ENCODE results near the gene MAGED2. TPM values are rescaled to one million over a fixed set of nuclear protein-coding genes. Genes with fewer than 3 reads are reported as not detected.
A peak's percentile ranks its signal among the peaks of the same experiment; 100 is the strongest.

MAGED2 gene
- total and polyA plus RNA-seq, 3 experiments from 2014 or later = 43.0 to 124 (median 45.6) TPM

DNA sequence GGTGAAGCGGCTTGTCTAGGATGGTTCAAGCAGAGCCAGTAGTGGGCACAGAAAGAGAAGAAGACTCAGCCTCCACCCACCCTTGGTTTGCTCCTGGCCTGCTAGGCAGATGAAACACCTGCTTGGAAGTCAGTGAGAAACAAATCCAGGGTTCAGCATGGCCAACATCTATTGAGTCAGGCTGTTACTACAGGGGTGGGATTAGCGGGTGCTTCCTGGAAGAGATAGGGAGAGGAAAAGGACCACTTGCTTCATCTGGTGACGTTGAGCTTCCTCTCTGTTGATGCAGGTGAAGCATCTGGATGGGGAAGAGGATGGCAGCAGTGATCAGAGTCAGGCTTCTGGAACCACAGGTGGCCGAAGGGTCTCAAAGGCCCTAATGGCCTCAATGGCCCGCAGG lies 3.0 kb downstream of the MAGED2 start:
- H3K36me3 Mint-ChIP-seq = peaks cover 0 to 67% (median 9%) of the 10 kb centered on the region in 3 donors
- no peaks in the 10 kb centered on the region for H3K9me3 ChIP-seq (ENCODE audit: low read length)
- H3K4me3 ChIP-seq (ENCODE audit: low read length) = no peak overlapping the region
- no peak overlapping the region for H3K27ac ChIP-seq (ENCODE audit: low read depth, low read length)
- peaks cover 7% of the 10 kb centered on the region for H3K4me1 ChIP-seq (ENCODE audit: insufficient read depth, low read length)
- H3K4me3 Mint-ChIP-seq = no peak overlapping the region
- no peaks in the 10 kb centered on the region for H3K27me3 ChIP-seq (ENCODE audit: insufficient read depth, low read length, poor library complexity, severe bottlenecking)
- H3K27me3 Mint-ChIP-seq = peaks cover 0 to 8% of the 10 kb centered on the region in 2 donors
- peaks cover 9 to 24% (median 12%) of the 10 kb centered on the region in 3 donors for H3K4me1 Mint-ChIP-seq
- peaks cover 33% of the 10 kb centered on the region for H3K36me3 ChIP-seq (ENCODE audit: insufficient read depth, low read length)
- no peaks in the 10 kb centered on the region for H3K9me3 Mint-ChIP-seq
- H3K27ac Mint-ChIP-seq = peak overlapping the region in 1 of 8 donors; percentile 48
- CTCF ChIA-PET = no interaction called here
- POLR2A ChIA-PET = no interaction called here
- no peak for DNase-seq

- Mint-ChIP-seq H3K4me1 (peaks cover 9 to 24% (median 12%) of the 10 kb centered on the region in 3 donors), H3K36me3 (peaks cover 0 to 76% (median 15%) of the 10 kb centered on the region in 3 donors), H3K27me3 (peaks cover 0 to 8% of the 10 kb centered on the region in 2 donors), H3K27ac (peak overlapping the region in 2 of 8 donors; percentile 30 to 73), H3K4me3 (peak overlapping the region in 2 of 7 donors; percentile 58 to 80), H3K9me3 (no peaks in the 10 kb centered on the region)
- Histone ChIP-seq H3K4me1 (ENCODE audit: insufficient read depth, low read length) (peaks cover 7% of the 10 kb centered on the region), H3K36me3 (ENCODE audit: insufficient read depth, low read length) (peaks cover 33% of the 10 kb centered on the region), H3K27me3 (ENCODE audit: insufficient read depth, low read length, poor library complexity, severe bottlenecking) (no peaks in the 10 kb centered on the region), H3K9me3 (ENCODE audit: low read length) (no peaks in the 10 kb centered on the region), H3K4me3 (ENCODE audit: low read length) (no peak overlapping the region), H3K27ac (ENCODE audit: low read depth, low read length) (no peak overlapping the region)
- DNase-seq = no peak
- ChIA-PET POLR2A (no interaction called here), CTCF (no interaction called here)
Observed at GRCh38 chrX:54811301-54811885, 3.8 kb downstream of the MAGED2 start.

- H3K4me1 Mint-ChIP-seq = peaks cover 9 to 20% (median 12%) of the 10 kb centered on the region in 3 donors
- Histone ChIP-seq H3K9me3 (ENCODE audit: low read length) (no peaks in the 10 kb centered on the region), H3K27ac (ENCODE audit: low read depth, low read length) (no peak overlapping the region), H3K4me1 (ENCODE audit: insufficient read depth, low read length) (peaks cover 7% of the 10 kb centered on the region), H3K27me3 (ENCODE audit: insufficient read depth, low read length, poor library complexity, severe bottlenecking) (no peaks in the 10 kb centered on the region), H3K4me3 (ENCODE audit: low read length) (no peak overlapping the region), H3K36me3 (ENCODE audit: insufficient read depth, low read length) (peaks cover 33% of the 10 kb centered on the region)
- H3K27me3 Mint-ChIP-seq = peaks cover 0 to 14% of the 10 kb centered on the region in 2 donors
- peaks cover 0 to 80% (median 15%) of the 10 kb centered on the region in 3 donors for H3K36me3 Mint-ChIP-seq
- H3K4me3 Mint-ChIP-seq = no peak overlapping the region
- ChIA-PET CTCF (no interaction called here), POLR2A (no interaction called here)
- peak overlapping the region in 1 of 8 donors; percentile 11 for H3K27ac Mint-ChIP-seq
- no peak for DNase-seq
- H3K9me3 Mint-ChIP-seq = no peaks in the 10 kb centered on the region
Observed at GRCh38 chrX:54812306-54812705, 4.8 kb downstream of the MAGED2 start.

DNA sequence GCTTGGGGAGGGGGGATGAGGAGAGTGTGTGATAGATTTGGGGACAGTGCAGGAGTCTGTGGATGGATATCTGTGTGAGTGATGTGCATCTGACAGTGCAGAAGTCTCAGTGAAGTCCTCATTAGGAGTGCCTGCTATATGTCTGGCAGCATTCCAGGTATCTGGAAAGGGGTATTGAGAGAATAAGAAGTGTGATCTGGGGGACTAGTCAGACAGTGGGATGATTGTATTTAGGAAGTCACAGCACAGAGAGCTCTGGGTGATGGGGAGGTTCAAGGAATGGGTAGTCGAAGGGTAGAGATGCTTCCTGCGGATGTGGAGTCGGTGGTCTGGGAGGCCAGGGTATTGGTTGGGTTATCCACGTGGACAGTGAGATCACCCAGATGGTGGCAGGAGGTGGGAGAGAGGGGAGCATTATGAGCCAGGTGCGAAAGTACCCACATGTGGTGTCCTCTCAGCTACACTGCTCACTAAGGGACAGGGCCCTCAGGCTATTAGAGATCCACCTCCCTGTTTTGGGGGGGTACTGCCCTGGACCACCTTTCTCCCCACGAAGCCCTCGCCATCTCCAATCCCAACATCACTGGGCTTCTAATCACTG lies 9.8 kb downstream of the MAGED2 start:
- H3K4me3 ChIP-seq (ENCODE audit: low read length) = no peak overlapping the region
- no peak overlapping the region for H3K27ac ChIP-seq (ENCODE audit: low read depth, low read length)
- Mint-ChIP-seq H3K9me3 (no peaks in the 10 kb centered on the region), H3K27me3 (peaks cover 0 to 9% of the 10 kb centered on the region in 2 donors), H3K36me3 (peaks cover 0 to 44% (median 12%) of the 10 kb centered on the region in 3 donors), H3K27ac (peak overlapping the region in 1 of 8 donors; percentile 24), H3K4me3 (no peak overlapping the region), H3K4me1 (peaks cover 5 to 8% (median 7%) of the 10 kb centered on the region in 3 donors)
- H3K27me3 ChIP-seq (ENCODE audit: insufficient read depth, low read length, poor library complexity, severe bottlenecking) = no peaks in the 10 kb centered on the region
- H3K9me3 ChIP-seq (ENCODE audit: low read length) = no peaks in the 10 kb centered on the region
- CTCF ChIA-PET = no interaction called here
- DNase-seq = no peak
- POLR2A ChIA-PET = no interaction called here
- H3K36me3 ChIP-seq (ENCODE audit: insufficient read depth, low read length) = peaks cover 15% of the 10 kb centered on the region
- no peaks in the 10 kb centered on the region for H3K4me1 ChIP-seq (ENCODE audit: insufficient read depth, low read length)

- peaks cover 7% of the 10 kb centered on the region for H3K36me3 ChIP-seq (ENCODE audit: insufficient read depth, low read length)
- CTCF ChIA-PET = no interaction called here
- peak overlapping the region in 1 of 8 donors; percentile 61 for H3K27ac Mint-ChIP-seq
- no peaks in the 10 kb centered on the region for H3K9me3 Mint-ChIP-seq
- H3K4me1 Mint-ChIP-seq = peaks cover 5 to 8% (median 7%) of the 10 kb centered on the region in 3 donors
- H3K4me3 ChIP-seq (ENCODE audit: low read length) = no peak overlapping the region
- H3K4me3 Mint-ChIP-seq = no peak overlapping the region
- no peaks in the 10 kb centered on the region for H3K27me3 ChIP-seq (ENCODE audit: insufficient read depth, low read length, poor library complexity, severe bottlenecking)
- no peaks in the 10 kb centered on the region for H3K9me3 ChIP-seq (ENCODE audit: low read length)
- H3K27me3 Mint-ChIP-seq = peaks cover 0 to 9% of the 10 kb centered on the region in 2 donors
- H3K36me3 Mint-ChIP-seq = peaks cover 0 to 35% (median 10%) of the 10 kb centered on the region in 3 donors
- H3K27ac ChIP-seq (ENCODE audit: low read depth, low read length) = no peak overlapping the region
- POLR2A ChIA-PET = no interaction called here
- no peak for DNase-seq
- H3K4me1 ChIP-seq (ENCODE audit: insufficient read depth, low read length) = no peaks in the 10 kb centered on the region
Observed at GRCh38 chrX:54818221-54818620, 10.7 kb downstream of the MAGED2 start.

DNA sequence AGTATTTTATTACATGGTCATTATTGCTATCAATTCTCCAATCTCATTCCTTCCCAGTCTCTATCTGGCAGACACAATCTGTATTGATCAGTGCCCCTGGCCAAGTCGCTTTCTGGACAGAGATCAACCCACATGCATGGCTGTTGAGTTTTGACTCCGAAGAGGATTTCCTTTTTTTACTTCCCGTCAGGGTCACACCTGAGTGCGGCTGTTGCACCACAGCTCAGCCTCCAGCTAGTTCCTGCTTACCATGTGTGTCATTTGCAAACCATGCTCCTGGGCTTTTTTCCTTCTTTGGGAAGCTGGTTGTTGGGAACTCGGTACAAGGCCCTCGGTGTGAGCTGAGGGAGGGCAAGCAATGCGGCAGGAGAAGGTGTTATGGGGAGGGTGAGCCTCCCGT lies 11.7 kb downstream of the MAGED2 start:
- POLR2A ChIA-PET = no interaction called here
- Mint-ChIP-seq H3K27ac (no peak overlapping the region), H3K4me3 (no peak overlapping the region), H3K4me1 (peaks cover 5 to 8% (median 7%) of the 10 kb centered on the region in 3 donors), H3K27me3 (peaks cover 0 to 9% of the 10 kb centered on the region in 2 donors), H3K9me3 (no peaks in the 10 kb centered on the region), H3K36me3 (peaks cover 0 to 25% (median 7%) of the 10 kb centered on the region in 3 donors)
- H3K27ac ChIP-seq (ENCODE audit: low read depth, low read length) = no peak overlapping the region
- H3K36me3 ChIP-seq (ENCODE audit: insufficient read depth, low read length) = no peaks in the 10 kb centered on the region
- CTCF ChIA-PET = no interaction called here
- DNase-seq = no peak
- no peaks in the 10 kb centered on the region for H3K9me3 ChIP-seq (ENCODE audit: low read length)
- no peak overlapping the region for H3K4me3 ChIP-seq (ENCODE audit: low read length)
- no peaks in the 10 kb centered on the region for H3K4me1 ChIP-seq (ENCODE audit: insufficient read depth, low read length)
- no peaks in the 10 kb centered on the region for H3K27me3 ChIP-seq (ENCODE audit: insufficient read depth, low read length, poor library complexity, severe bottlenecking)

DNA sequence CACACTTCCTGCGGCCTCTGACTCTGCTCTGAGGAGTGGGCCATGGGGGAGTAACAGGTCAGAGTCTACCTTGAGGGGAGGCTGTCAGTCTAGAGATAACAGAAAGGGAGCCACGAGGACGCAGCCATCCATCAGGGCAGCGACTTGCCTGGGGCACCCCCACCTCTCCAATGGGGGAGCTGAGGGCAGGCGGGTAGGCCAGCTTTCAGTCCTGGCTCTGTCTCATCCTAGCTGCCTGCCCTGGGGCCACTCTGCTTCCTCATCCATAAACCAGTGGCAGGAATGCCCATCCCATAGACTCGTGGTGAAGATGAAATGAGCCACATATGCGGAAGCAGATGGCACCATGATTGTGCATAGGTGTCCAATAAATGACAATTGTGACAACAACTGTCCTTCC lies 13.2 kb downstream of the MAGED2 start:
- no peak overlapping the region for H3K27ac ChIP-seq (ENCODE audit: low read depth, low read length)
- no peak overlapping the region for H3K4me3 ChIP-seq (ENCODE audit: low read length)
- no peaks in the 10 kb centered on the region for H3K27me3 ChIP-seq (ENCODE audit: insufficient read depth, low read length, poor library complexity, severe bottlenecking)
- Mint-ChIP-seq H3K4me1 (peaks cover 5 to 8% (median 7%) of the 10 kb centered on the region in 3 donors), H3K27me3 (peaks cover 0 to 12% of the 10 kb centered on the region in 2 donors), H3K27ac (no peak overlapping the region), H3K9me3 (no peaks in the 10 kb centered on the region), H3K4me3 (no peak overlapping the region), H3K36me3 (peaks cover 0 to 11% (median 4%) of the 10 kb centered on the region in 3 donors)
- H3K4me1 ChIP-seq (ENCODE audit: insufficient read depth, low read length) = no peaks in the 10 kb centered on the region
- no peak for DNase-seq
- ChIA-PET CTCF (no interaction called here), POLR2A (no interaction called here)
- H3K36me3 ChIP-seq (ENCODE audit: insufficient read depth, low read length) = no peaks in the 10 kb centered on the region
- H3K9me3 ChIP-seq (ENCODE audit: low read length) = no peaks in the 10 kb centered on the region

DNA sequence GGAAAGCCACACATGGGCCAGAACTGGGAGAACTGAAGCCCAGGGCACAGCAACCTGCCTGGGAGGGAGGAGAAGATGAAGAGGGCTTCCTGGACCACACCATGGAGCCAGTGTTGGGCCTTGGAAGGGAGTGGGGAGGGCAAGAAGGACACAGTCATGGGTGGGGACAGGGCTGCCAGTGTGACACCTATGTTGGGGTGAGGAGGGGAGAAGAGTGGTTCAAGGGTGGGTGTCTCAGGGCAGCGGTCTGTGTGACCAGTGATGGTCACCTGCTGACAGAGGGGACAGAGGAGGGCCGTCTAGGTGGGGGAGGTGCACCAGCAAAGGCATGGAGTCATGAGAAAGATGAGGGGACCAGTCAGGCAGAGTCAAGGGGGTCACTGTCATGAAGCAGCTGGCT lies 13.8 kb downstream of the MAGED2 start:
- no peak for DNase-seq
- H3K4me1 Mint-ChIP-seq = peaks cover 5 to 8% (median 7%) of the 10 kb centered on the region in 3 donors
- no peaks in the 10 kb centered on the region for H3K27me3 ChIP-seq (ENCODE audit: insufficient read depth, low read length, poor library complexity, severe bottlenecking)
- ChIA-PET POLR2A (no interaction called here), CTCF (no interaction called here)
- no peak overlapping the region for H3K27ac Mint-ChIP-seq
- no peak overlapping the region for H3K27ac ChIP-seq (ENCODE audit: low read depth, low read length)
- H3K27me3 Mint-ChIP-seq = peaks cover 0 to 14% of the 10 kb centered on the region in 2 donors
- peaks cover 0 to 5% (median 0%) of the 10 kb centered on the region in 3 donors for H3K36me3 Mint-ChIP-seq
- H3K9me3 ChIP-seq (ENCODE audit: low read length) = no peaks in the 10 kb centered on the region
- H3K4me3 ChIP-seq (ENCODE audit: low read length) = no peak overlapping the region
- no peak overlapping the region for H3K4me3 Mint-ChIP-seq
- no peaks in the 10 kb centered on the region for H3K4me1 ChIP-seq (ENCODE audit: insufficient read depth, low read length)
- H3K9me3 Mint-ChIP-seq = no peaks in the 10 kb centered on the region
- H3K36me3 ChIP-seq (ENCODE audit: insufficient read depth, low read length) = no peaks in the 10 kb centered on the region

Data from CD8-positive, alpha-beta memory T cell (primary cell).